Fibroblast of skin of left biceps (primary cell): ENCODE data around the gene FOCAD.

Experiments
- DNase-seq, 2 experiments: peaks; one replicate each; pipeline ENCODE4 v3.0.0-alpha.2; 2013; ENCODE audit warnings: low read depth in 2 of 2

FOCAD gene

DNA sequence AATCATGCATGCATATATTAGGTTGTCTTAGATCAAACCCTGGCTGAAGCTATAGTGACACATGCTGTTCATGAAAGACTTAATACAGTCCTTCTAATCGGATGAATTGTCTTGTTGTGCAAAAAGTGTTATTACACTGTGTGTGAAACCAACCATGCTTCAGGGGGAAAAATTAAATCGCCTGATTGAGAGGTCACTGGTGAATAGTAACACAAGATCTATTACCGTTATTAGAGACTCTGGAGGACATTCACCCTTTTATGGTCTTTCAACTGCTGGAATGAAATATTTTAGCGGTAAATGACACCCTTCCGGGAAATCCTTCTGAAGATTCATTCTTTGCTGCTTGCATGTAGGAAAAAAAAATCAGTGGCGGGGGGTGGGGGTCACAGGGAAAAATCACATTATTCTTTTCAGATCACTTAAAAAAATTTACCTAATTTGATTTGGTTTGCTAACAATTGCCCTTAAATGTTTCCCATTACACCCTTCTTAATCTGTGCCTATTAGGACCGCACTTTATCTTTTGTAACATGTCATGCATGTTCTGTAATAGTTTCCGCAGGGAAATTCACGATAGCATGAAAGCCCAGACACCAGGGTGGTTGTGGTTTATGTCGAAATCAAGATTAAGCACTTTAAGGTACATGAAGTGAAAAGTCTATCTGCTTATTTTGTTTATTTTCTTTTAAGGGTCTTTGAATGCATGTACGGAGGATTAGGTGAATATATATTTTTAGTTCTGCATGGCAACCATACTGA, 120.6 kb downstream of the FOCAD start:
- no peak for DNase-seq

DNA sequence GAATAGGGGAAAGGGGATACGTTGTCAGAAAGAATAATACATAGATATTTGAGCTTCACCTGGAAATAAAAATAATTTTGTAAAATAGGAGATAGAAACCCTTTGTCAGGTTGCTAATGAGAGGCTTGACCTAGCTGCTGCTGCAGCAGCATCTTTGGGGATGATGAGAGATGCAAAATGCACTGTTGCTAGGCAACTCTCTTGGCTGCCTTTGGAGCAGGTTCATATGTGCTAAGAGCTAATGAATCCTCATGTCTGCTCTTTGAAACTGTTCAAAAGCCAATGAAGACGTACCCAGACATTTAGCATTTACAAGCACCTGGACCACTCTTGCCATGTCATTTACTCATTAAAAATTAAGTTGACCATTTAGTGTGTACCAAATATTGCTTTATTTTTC, 121.7 kb downstream of the FOCAD start:
- DNase-seq, result no peak

GRCh38 chr9:20808002-20808401, 123.9 kb downstream of the FOCAD start:
- DNase-seq, result no peak

- no peak for DNase-seq
Observed at GRCh38 chr9:20811872-20812271, 127.8 kb downstream of the FOCAD start.

- no peak for DNase-seq
Observed at GRCh38 chr9:20815923-20816703, 132.1 kb downstream of the FOCAD start.

DNA sequence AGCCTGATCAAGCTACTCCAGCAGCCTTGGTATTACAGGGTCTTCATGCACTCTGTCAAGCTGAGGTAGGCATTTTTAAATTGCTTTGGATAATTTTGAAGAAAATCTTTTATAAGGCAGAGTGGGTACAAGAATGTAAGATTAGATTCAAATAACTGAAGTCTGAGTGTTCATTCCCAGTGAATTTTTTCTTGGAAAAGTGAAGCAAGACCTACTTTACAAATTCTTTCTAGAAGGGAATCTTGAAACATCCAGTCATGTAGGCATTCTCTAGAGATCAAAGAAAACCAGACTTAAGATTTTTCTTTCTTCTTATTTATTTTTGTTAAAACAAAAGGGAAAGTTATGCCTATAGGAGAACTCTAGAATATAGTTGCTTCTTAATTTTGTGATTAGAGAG, 139.0 kb downstream of the FOCAD start:
- peak; percentile 11 to 14 for DNase-seq

GRCh38 chr9:20831028-20831427, 147.0 kb downstream of the FOCAD start:
- no peak for DNase-seq

DNA sequence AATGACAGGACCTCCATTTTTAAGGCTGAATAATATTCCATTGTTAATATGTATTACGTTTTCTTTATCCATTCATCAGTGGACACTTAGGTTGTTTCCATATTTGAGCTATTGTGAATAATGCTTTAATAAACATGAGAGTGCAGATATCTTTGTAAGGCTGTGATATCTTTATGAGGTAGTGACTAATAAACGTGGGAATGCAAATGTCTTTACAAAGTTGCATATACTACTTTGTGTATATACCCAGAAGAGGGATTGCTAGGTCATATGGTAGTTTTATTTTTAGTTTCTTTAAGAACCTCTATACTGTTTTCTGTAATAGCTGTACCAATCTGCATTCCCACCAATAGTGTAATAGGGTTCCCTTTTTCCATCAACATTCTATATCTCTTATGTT, 148.7 kb downstream of the FOCAD start:
- DNase-seq, result no peak

GRCh38 chr9:20835377-20836286, 151.6 kb downstream of the FOCAD start:
- no peak for DNase-seq

DNA sequence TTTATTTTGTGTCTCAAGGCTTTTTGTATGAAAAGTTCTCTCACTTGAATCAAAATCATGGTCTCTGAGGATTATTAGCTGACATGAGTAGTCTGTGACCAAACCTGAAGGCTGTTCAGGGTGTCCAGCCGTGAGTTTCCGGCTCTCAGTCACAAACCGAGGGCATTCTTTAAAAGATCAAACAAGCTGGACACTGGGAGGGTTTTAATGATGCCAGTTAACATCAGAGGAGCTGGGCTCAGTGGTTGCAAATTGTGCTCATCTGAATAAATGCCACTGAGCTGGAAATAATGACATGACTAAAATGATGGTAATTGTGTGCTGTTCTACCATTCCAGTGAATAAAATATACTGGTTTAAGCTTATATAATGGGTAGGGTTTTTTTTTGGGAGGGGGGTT, 153.1 kb downstream of the FOCAD start:
- no peak for DNase-seq

- no peak for DNase-seq
Observed at GRCh38 chr9:20838218-20838617, 154.2 kb downstream of the FOCAD start.

DNA sequence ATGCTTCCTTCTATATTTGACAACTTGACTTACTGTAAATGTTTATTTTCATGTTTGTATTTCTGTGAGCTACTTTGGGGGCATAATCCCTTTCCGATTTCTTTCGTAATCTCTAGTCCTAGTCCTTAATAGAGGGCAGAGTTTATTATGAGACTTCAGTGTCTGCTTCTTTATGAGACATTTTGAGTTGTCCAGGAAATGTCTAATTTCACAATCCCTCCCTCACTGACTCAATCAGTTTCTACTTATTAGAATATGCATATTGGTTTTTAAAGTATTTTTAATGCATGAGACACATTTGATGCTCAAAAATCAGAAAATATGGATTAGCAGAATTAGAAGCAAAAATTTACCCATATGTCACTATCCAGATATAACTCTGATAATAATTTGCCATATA, 160.9 kb downstream of the FOCAD start:
- no peak for DNase-seq

DNA sequence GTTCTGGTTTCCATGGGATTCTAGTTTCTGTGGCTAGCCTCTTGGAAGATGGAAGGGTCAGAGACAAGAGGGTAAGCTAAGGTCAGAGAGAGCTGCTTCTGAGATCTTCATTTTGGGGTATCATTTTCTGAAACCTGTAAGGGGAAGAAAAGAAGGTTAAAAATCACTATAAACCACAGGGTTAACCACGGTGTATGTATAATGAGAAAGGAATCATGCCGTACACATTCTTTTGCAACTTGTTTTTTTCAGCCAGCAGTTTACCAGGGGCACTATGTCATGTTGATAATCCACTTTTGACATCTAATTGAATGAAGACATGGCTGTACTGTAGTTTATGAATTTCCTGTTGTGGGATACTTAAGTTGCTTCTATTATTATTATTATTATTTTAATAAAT, 164.4 kb downstream of the FOCAD start:
- peak; percentile 21 to 28 for DNase-seq

GRCh38 chr9:20853866-20854265, 169.8 kb downstream of the FOCAD start:
- DNase-seq, result no peak

GRCh38 chr9:20854444-20854843, 170.4 kb downstream of the FOCAD start:
- DNase-seq, result peak; percentile 65 to 66

- DNase-seq, result no peak
Observed at GRCh38 chr9:20863945-20864344, 179.9 kb downstream of the FOCAD start.

GRCh38 chr9:20865347-20865746, 181.3 kb downstream of the FOCAD start:
- no peak for DNase-seq

DNA sequence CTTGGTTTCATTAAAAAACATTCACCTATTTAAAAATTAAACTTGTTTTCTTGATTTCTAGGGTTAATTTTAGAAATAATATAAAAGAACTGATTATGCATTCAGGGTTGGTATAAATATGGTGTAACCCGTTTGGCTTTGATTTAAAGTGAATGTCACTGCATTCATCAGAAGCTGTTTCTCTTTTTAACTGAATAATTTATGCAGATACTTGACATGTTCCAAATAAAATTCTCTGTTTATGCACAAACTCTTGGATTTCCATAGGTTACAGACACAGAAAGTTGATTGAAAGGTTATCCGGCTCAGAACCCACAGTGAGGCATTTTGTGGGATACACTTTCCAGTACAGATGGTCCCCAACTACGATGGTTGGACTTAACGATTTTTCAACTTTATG, 186.1 kb downstream of the FOCAD start:
- no peak for DNase-seq

DNA sequence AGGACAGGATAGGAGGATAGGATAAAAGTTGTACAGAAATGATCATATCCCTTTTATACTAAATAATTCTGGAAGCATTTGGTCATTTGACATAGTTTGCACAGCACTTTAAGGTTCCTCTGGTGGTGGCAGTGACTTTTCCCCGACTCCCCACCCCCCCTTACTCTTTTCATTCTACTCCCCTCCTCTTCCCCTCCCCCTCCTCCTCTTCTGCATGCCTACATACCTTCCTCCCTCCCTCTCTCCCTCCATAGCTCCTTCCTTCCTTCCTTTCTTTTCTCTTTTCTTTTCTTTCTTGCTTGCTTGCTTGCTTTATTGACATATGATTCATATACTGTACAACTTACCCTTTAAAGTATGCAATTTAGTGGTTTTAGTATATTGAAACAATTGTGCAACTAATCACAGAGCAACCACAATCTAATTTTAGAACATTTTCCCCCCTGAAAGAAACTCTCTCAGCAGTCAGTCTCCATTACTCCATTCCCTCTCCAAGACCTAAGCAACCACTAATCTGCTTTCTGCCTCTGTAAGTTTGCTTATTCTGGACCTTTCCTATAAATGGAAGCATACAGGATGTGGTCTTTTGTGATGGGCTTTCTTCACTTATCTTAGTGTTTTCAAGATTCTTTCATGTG, 188.4 kb downstream of the FOCAD start:
- DNase-seq, result peak; percentile 85 to 87

DNA sequence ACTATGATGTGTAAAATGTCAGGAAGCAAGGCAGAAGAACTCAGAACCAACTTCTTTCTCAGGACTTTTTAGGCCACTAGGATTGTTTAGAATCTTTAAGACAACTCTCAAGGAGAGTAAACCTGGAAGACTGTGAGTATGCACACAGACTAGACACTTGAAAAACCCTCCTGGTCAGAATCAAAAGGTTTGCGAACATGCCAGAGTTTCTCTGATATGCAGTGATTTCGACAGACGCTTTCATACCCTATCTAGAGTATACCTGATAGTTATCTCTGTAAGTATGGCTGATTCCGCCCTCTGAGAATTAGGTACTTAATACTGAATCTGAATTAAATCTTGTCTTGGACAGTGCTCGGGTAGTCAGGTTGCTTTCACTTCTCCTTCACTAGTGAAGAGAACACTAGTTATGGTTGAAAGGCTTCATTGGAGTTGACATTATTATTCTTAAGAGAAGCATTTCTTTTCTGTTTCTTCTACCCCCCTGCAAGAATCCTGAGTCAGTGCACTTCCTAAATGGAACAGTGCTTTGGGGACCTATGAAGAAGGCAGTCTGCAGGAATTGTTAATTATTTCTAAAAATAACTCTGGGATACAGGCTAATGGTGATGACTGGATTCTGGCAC, 189.3 kb downstream of the FOCAD start:
- peak; percentile 25 to 29 for DNase-seq

DNA sequence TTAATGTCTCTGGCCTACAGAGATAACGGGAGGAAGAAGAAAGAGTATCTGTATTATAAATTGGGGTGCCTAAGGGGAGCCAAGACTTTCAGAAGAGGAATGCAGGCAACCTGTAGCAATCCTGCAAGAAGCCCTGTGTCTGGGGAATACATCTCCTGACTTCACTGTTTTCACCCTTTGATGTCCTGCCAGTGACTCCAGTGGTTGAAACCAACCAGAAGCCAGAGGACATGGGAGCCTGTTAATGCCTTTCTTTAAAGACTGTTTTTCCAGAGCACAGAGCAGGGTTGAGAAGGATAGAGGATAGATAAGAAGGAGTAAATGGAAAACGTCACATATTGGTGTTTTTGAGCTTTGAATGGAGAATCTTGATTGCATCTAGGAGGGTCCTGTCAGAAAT, 196.2 kb downstream of the FOCAD start:
- DNase-seq, result no peak
